C4-2B (cell line): ENCODE results near the gene IL11.

Source experiments
- CTCF ChIP-seq: fragments of 450-650 bp; conservative IDR thresholded peaks from 2 replicates; pipeline ENCODE4 v1.5.1; 2017; ENCODE audit warnings: mild to moderate bottlenecking
- ZFX ChIP-seq: fragments of 450-650 bp; IDR thresholded peaks from 2 replicates; pipeline ENCODE4 v1.6.1; 2017

GRCh38 chr19:55339889-55340783 is 30.1 kb downstream of the IL11 start:
- TF ChIP-seq CTCF, result no peak
- TF ChIP-seq ZFX, result no peak; the same call in 1 of the 2 replicates
